Adrenal gland (tissue), 12 donors: ENCODE results near the gene CRTC3. TPM values are rescaled to one million over a fixed set of nuclear protein-coding genes. Genes with fewer than 3 reads are reported as not detected.

ENCODE experiments used
- DNase-seq, 7 donors: peaks; one replicate each; pipeline ENCODE4 v3.0.0-alpha.2; 2019 to 2020
- H3K27ac ChIP-seq, 5 donors: fragments of 200-600 bp; sonication (generic) in 4 of 5; 1 replicate in 3 of 5; 2 replicates in 2 of 5; pipeline versions ENCODE4 v1.5.1 to v1.8.0; 2016 to 2020; ENCODE audit warnings: mild to moderate bottlenecking in 1 of 5
- H3K27me3 ChIP-seq: fragments of 200-600 bp; 2 replicates; pipeline ENCODE4 v1.8.0; 2021
- H3K36me3 ChIP-seq, 2 donors: fragments of 200-600 bp; replicated peaks in 1 of 2; 1 replicate in 1 of 2; 2 replicates in 1 of 2; pipeline versions ENCODE4 v1.5.1 to v1.8.0; 2018 to 2022
- H3K4me1 ChIP-seq, 2 donors: fragments of 200-600 bp; replicated peaks in 1 of 2; 1 replicate in 1 of 2; 2 replicates in 1 of 2; pipeline versions ENCODE4 v1.5.1 to v1.8.0; 2018 to 2021
- H3K4me3 ChIP-seq, 4 donors: fragments of 200-600 bp; sonication (generic) in 3 of 4; one replicate each; pipeline ENCODE4 v1.5.1; 2016 to 2018
- H3K9me3 ChIP-seq, 3 donors: fragments of 200-600 bp; sonication (generic) in 1 of 3; replicated peaks in 1 of 3; 1 replicate in 2 of 3; 2 replicates in 1 of 3; pipeline versions ENCODE4 v1.5.1 to v1.8.0; 2016 to 2021
- POLR2A ChIP-seq, 2 donors: fragments of 450-650 bp; IDR thresholded peaks; one replicate each; pipeline ENCODE4 v1.6.1; 2017; ENCODE audit warnings: antibody characterized with exemption in 2 of 2, mild to moderate bottlenecking in 2 of 2, moderate library complexity in 1 of 2
- WGBS, 4 donors: extraction: QIAGEN DNeasy Blood & Tissue Kit in 2 of 4; methylation state at CpG; one replicate each; pipeline versions ENCODE4 v1.1.5 to v1.1.7; 2013 to 2017; 5-methylcytosine and 5-hydroxymethylcytosine counted together
- intact Hi-C, 2 donors: fragments of 100-400 bp; cut with DNase I; formaldehyde crosslinking; loops; one replicate each; pipeline versions ENCODE4 v1.14.1 to v1.15.0; 2022 to 2023
- polyA plus RNA-seq, 3 donors: library from polyadenylated mRNA; stranded (reverse); fragments of 200-250 nt in 2 of 3; fragments of 350-450 nt in 1 of 3; fragmentation: Illumina TruSeq in 1 of 3; extraction: RNeasy Lipid Tissue Mini Kit (QIAGEN cat#74804) in 1 of 3; gene quantifications; one replicate each; pipeline ENCODE4 v1.2.3, GENCODE V29; 2013 to 2014
- total RNA-seq, 9 donors: library from RNA; depleted of rRNA in 4 of 9; stranded (reverse); fragments of >200 nt in 4 of 9; fragments of 120-200 nt in 1 of 9; fragmentation: NEBNext Ultra II Directional in 1 of 9; extraction: Animal tissue kit (Norgen Biotek cat#: 25700) in 1 of 9; gene quantifications; one replicate each; pipeline versions ENCODE4 v1.1.0 to v1.2.4, GENCODE V29; 2013 to 2023
- TF ChIP-seq, protein P1 (sequence below), 6 experiments: fragments of 450-650 bp in 4 of 6; fragments of 200-600 bp in 2 of 6; sonication (generic) in 1 of 6; IDR thresholded peaks; 1 replicate in 5 of 6; 2 replicates in 1 of 6; pipeline versions ENCODE4 v1.5.1 to v1.8.0; 2016 to 2021; ENCODE audit warnings: antibody characterized with exemption in 6 of 6, mild to moderate bottlenecking in 2 of 6, moderate library complexity in 1 of 6
- donor health status: healthy with polysubstance abuse.
- donor health status: Bipolar disorder and iron deficiency.
- donor health status: DM: yes; HTN: yes; CAD: no.
- donor health status: DM: no; HTN: no; CAD: no.
- donor health status: DM: no; HTN: no; CAD: no.
- donor health status: DM: yes; HTN: yes; CAD: no.

The CRTC3 gene
- total and polyA plus RNA-seq, 12 donors, result 11.5 to 46.7 (median 31.8) TPM

DNA sequence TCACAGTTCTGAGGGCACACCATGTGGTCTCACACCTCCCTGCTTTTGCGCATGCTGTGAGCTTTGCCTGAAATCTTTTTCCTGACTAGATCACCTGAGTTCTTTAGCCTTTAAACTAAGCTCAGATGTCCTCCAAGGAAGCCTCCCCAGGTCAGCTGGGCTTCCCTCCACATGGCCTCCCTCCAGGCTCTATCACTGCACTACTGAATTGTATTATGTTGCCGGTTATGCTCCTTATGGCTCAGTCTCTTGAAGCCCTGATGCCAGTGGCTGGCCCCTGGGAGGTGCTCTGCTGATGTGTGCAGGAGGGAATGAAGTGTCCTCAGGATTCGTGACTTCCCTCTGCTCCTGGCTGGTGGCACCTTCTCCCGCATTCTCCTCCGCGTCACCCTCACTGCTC is 94.1 kb downstream of the CRTC3 start:
- intact Hi-C loops, result no loop called here
- peak in 1 of 7 donors; percentile 41 for DNase-seq
- Histone ChIP-seq H3K36me3 (peaks cover 0 to 51% of the 10 kb centered on the region in 2 donors), H3K9me3 (no peaks in the 10 kb centered on the region), H3K4me1 (no peaks in the 10 kb centered on the region), H3K27ac (no peak overlapping the region), H3K4me3 (no peak overlapping the region), H3K27me3 (no peaks in the 10 kb centered on the region)
- TF ChIP-seq, protein P1, sequence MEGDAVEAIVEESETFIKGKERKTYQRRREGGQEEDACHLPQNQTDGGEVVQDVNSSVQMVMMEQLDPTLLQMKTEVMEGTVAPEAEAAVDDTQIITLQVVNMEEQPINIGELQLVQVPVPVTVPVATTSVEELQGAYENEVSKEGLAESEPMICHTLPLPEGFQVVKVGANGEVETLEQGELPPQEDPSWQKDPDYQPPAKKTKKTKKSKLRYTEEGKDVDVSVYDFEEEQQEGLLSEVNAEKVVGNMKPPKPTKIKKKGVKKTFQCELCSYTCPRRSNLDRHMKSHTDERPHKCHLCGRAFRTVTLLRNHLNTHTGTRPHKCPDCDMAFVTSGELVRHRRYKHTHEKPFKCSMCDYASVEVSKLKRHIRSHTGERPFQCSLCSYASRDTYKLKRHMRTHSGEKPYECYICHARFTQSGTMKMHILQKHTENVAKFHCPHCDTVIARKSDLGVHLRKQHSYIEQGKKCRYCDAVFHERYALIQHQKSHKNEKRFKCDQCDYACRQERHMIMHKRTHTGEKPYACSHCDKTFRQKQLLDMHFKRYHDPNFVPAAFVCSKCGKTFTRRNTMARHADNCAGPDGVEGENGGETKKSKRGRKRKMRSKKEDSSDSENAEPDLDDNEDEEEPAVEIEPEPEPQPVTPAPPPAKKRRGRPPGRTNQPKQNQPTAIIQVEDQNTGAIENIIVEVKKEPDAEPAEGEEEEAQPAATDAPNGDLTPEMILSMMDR (IDR thresholded peaks at IDR 0.05), result no peak
- no peak for TF ChIP-seq POLR2A (IDR thresholded peaks at IDR 0.05)
- WGBS, 4 donors, result 86 to 87% (median 86%) methylated on average over 6 of the region's 6 CpGs

DNA sequence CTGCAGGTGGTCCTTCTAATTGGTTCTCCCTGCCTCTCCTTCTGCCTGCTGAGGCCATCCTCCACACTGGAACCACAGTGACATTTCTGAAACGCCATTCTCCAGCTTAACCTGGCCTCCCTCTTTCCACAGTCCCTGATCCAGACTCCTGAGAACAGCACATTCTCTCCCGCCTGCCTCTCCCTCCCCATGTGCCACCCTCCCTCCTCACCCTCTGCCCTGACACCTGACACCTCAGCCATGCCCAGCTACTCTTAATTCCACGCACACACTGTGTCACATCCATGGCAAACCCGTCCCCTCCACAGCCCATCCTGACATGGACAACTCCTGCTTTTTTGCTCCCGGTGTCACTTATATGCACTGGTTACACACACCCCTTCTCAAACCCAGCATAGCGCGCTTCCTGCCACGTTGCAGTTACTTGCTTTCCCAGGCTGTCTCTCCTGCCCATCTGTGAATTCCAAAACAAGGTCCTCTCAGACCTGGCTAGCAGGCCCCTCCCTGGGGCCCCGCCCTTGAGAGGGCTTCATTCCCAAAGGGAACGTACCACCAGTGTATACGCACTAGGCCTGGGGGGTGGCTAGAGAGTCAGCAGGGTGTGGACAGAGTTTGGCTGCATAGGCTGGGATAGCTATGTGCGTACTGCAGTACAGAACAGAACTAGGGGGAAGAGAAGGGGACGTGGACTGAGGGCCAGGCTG is 94.7 kb downstream of the CRTC3 start:
- H3K36me3 ChIP-seq, result peaks cover 0 to 56% of the 10 kb centered on the region in 2 donors
- intact Hi-C loops, result no loop called here
- H3K4me3 ChIP-seq, result no peak overlapping the region
- H3K4me1 ChIP-seq, result no peaks in the 10 kb centered on the region
- TF ChIP-seq, protein P1 (IDR thresholded peaks at IDR 0.05), result no peak
- no peak for TF ChIP-seq POLR2A (IDR thresholded peaks at IDR 0.05)
- no peaks in the 10 kb centered on the region for H3K27me3 ChIP-seq
- DNase-seq, result peak in 1 of 7 donors; percentile 43
- no peaks in the 10 kb centered on the region for H3K9me3 ChIP-seq
- WGBS, 4 donors, result 83 to 90% (median 85%) methylated on average over 10 to 13 of the region's 13 CpGs
- peak overlapping the region in 1 of 5 donors; percentile 49 for H3K27ac ChIP-seq

DNA sequence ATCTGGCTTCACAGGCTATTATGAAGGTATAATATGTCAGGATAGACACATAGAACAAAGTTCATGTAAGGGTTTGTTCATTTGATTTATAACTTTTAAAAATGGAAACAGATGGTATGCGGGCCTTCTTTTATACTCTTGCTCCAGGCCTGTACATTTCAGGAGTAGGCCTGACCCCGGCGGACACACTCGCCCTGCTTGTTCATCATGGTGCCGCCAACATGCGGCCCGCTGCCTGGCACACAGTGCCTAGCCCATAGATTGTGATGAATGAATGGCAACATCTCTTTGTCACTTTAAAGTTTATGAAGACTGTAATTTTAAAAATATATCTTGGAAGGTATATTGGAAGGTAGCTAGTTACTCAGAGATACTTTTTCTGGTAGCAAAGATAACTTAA is 95.3 kb downstream of the CRTC3 start:
- intact Hi-C loops, result no loop called here
- Histone ChIP-seq H3K27me3 (no peaks in the 10 kb centered on the region), H3K27ac (no peak overlapping the region), H3K36me3 (peaks cover 0 to 56% of the 10 kb centered on the region in 2 donors), H3K4me1 (no peaks in the 10 kb centered on the region), H3K9me3 (no peaks in the 10 kb centered on the region), H3K4me3 (no peak overlapping the region)
- TF ChIP-seq POLR2A (IDR thresholded peaks at IDR 0.05), result no peak
- TF ChIP-seq, protein P1 (IDR thresholded peaks at IDR 0.05), result no peak
- WGBS, 4 donors, result 87 to 93% (median 91%) methylated on average over 7 of the region's 7 CpGs
- DNase-seq, result no peak

DNA sequence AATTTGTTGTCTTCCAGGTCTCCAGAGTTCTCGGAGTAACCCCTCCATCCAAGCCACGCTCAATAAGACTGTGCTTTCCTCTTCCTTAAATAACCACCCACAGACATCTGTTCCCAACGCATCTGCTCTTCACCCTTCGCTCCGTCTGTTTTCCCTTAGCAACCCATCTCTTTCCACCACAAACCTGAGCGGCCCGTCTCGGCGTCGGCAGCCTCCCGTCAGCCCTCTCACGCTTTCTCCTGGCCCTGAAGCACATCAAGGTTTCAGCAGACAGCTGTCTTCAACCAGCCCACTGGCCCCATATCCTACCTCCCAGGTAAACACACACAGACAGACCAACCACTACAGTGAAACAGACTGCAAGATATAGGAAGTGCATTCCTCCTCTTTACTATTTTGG is 99.5 kb downstream of the CRTC3 start:
- TF ChIP-seq, protein P1 (IDR thresholded peaks at IDR 0.05), result no peak
- TF ChIP-seq POLR2A (IDR thresholded peaks at IDR 0.05), result no peak
- DNase-seq, result no peak
- Histone ChIP-seq H3K4me3 (no peak overlapping the region), H3K27ac (no peak overlapping the region), H3K9me3 (no peaks in the 10 kb centered on the region), H3K4me1 (no peaks in the 10 kb centered on the region), H3K36me3 (peaks cover 0 to 73% of the 10 kb centered on the region in 2 donors), H3K27me3 (no peaks in the 10 kb centered on the region)
- intact Hi-C loops, result no loop called here
- WGBS, 4 donors, result 92 to 98% (median 95%) methylated on average over 12 of the region's 12 CpGs
